Loucy (cell line): ENCODE measurements around the gene RFC5.

Source experiments
- H2AFZ ChIP-seq: fragments of 200-600 bp; sonication (generic); 2 replicates; pipeline ENCODE4 v1.6.0; 2016; ENCODE audit warnings: antibody characterized with exemption, mild to moderate bottlenecking, low read length, moderate library complexity
- H3F3A ChIP-seq: fragments of 200-600 bp; 2 replicates; pipeline ENCODE4 v1.6.0; 2016; ENCODE audit warnings: antibody characterized with exemption, low read depth, mild to moderate bottlenecking
- H3K27me3 ChIP-seq: fragments of 200-600 bp; sonication (generic); 2 replicates; pipeline ENCODE4 v1.6.1; 2014; ENCODE audit warnings: low read length, mild to moderate bottlenecking; ENCODE audit not compliant: insufficient read depth, poor library complexity, severe bottlenecking
- H3K36me3 ChIP-seq: fragments of 200-600 bp; sonication (generic); 2 replicates; pipeline ENCODE4 v1.6.1; 2016; ENCODE audit warnings: low read length; ENCODE audit not compliant: insufficient read depth
- H3K4me1 ChIP-seq: fragments of 200-600 bp; sonication (generic); 2 replicates; pipeline ENCODE4 v1.5.1; 2014; ENCODE audit warnings: low read length, mild to moderate bottlenecking; ENCODE audit not compliant: insufficient read depth, poor library complexity, severe bottlenecking
- H3K4me2 ChIP-seq: fragments of 200-600 bp; sonication (generic); 2 replicates; pipeline ENCODE4 v1.6.0; 2014; ENCODE audit warnings: antibody characterized with exemption, low read length, low read depth, mild to moderate bottlenecking; ENCODE audit not compliant: poor library complexity, severe bottlenecking
- H3K4me3 ChIP-seq: fragments of 200-600 bp; sonication (generic); 2 replicates; pipeline ENCODE4 v1.5.1; 2014; ENCODE audit warnings: low read length, mild to moderate bottlenecking, mixed read lengths; ENCODE audit not compliant: poor library complexity, severe bottlenecking
- H3K79me2 ChIP-seq: fragments of 200-600 bp; sonication (generic); 2 replicates; pipeline ENCODE4 v1.6.1; 2014; ENCODE audit warnings: low read length; ENCODE audit not compliant: insufficient read depth
- H3K9ac ChIP-seq: fragments of 200-600 bp; sonication (generic); 2 replicates; pipeline ENCODE4 v1.6.0; 2014; ENCODE audit warnings: mild to moderate bottlenecking, low read depth, low read length, moderate library complexity; ENCODE audit not compliant: poor library complexity, severe bottlenecking
- H3K9me2 ChIP-seq: fragments of 200-600 bp; sonication (generic); replicated peaks from 2 replicates; pipeline ENCODE4 v1.6.1; 2016; ENCODE audit warnings: low read depth, low read length, mixed read lengths
- H3K9me3 ChIP-seq: fragments of 200-600 bp; sonication (generic); 2 replicates; pipeline ENCODE4 v1.6.1; 2014; ENCODE audit warnings: mild to moderate bottlenecking, antibody characterized with exemption, low read length, low read depth; ENCODE audit not compliant: insufficient read depth
- H4K20me1 ChIP-seq: fragments of 200-600 bp; sonication (generic); 2 replicates; pipeline ENCODE4 v1.6.0; 2014; ENCODE audit warnings: antibody characterized with exemption, low read length, mild to moderate bottlenecking; ENCODE audit not compliant: insufficient read depth, poor library complexity, severe bottlenecking
- EZH2phosphoT487 ChIP-seq: fragments of 200-600 bp; IDR thresholded peaks from 2 replicates; pipeline ENCODE4 v1.6.1; 2018; ENCODE audit warnings: antibody characterized with exemption, mild to moderate bottlenecking, moderate library complexity, borderline replicate concordance
- TF ChIP-seq, protein P1 (sequence below): fragments of 200-600 bp; sonication (generic); conservative IDR thresholded peaks from 2 replicates; pipeline ENCODE4 v1.5.1; 2014; ENCODE audit warnings: mild to moderate bottlenecking, antibody characterized with exemption, low read length

Gene RFC5

DNA sequence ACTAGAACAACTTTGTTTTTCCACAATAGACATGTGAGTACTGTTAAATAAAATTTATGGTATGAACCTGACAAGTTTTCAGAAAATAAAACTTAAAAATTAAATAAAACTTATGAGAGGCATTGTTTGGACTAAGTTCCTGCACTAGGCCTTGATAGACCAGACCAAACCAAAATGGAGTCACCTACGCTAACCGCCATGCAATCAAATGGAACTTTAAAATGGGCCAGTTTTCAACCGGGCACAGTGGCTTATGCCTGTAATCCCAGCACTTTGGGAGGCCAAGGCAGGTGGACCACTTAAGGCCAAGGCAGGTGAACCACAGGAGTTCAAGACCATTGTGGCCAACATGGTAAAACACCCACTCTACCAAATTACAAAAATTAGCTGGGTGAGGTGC, 5.1 kb upstream of the RFC5 start:
- H3K4me3 ChIP-seq, result no peak overlapping the region
- TF ChIP-seq, protein P1, sequence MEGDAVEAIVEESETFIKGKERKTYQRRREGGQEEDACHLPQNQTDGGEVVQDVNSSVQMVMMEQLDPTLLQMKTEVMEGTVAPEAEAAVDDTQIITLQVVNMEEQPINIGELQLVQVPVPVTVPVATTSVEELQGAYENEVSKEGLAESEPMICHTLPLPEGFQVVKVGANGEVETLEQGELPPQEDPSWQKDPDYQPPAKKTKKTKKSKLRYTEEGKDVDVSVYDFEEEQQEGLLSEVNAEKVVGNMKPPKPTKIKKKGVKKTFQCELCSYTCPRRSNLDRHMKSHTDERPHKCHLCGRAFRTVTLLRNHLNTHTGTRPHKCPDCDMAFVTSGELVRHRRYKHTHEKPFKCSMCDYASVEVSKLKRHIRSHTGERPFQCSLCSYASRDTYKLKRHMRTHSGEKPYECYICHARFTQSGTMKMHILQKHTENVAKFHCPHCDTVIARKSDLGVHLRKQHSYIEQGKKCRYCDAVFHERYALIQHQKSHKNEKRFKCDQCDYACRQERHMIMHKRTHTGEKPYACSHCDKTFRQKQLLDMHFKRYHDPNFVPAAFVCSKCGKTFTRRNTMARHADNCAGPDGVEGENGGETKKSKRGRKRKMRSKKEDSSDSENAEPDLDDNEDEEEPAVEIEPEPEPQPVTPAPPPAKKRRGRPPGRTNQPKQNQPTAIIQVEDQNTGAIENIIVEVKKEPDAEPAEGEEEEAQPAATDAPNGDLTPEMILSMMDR, result no peak
- TF ChIP-seq EZH2phosphoT487, result no peak
- no peaks in the 10 kb centered on the region for H3K9me2 ChIP-seq
- H3K27me3 ChIP-seq, result no peaks in the 10 kb centered on the region
- H3K9me3 ChIP-seq, result no peaks in the 10 kb centered on the region
- H4K20me1 ChIP-seq, result no peaks in the 10 kb centered on the region
- H3F3A ChIP-seq, result no peaks in the 10 kb centered on the region
- H3K36me3 ChIP-seq, result no peaks in the 10 kb centered on the region
- H3K79me2 ChIP-seq, result no peaks in the 10 kb centered on the region
- no peak overlapping the region for H3K4me2 ChIP-seq
- no peak overlapping the region for H3K9ac ChIP-seq
- H2AFZ ChIP-seq, result no peak overlapping the region
- H3K4me1 ChIP-seq, result no peaks in the 10 kb centered on the region

- no peak overlapping the region for H3K4me2 ChIP-seq
- no peaks in the 10 kb centered on the region for H3K27me3 ChIP-seq
- no peaks in the 10 kb centered on the region for H3K9me3 ChIP-seq
- H3K9ac ChIP-seq, result no peak overlapping the region
- H3K36me3 ChIP-seq, result no peaks in the 10 kb centered on the region
- no peak overlapping the region for H3K4me3 ChIP-seq
- peaks cover 4% of the 10 kb centered on the region for H3K79me2 ChIP-seq
- no peaks in the 10 kb centered on the region for H3K9me2 ChIP-seq
- H3K4me1 ChIP-seq, result peaks cover 3% of the 10 kb centered on the region
- TF ChIP-seq EZH2phosphoT487, result no peak
- TF ChIP-seq, protein P1, result no peak
- peaks cover 3% of the 10 kb centered on the region for H4K20me1 ChIP-seq
- H2AFZ ChIP-seq, result no peak overlapping the region
- no peaks in the 10 kb centered on the region for H3F3A ChIP-seq
These were observed 4.5 kb upstream of the RFC5 start for GRCh38 chr12:118011961-118012360.

GRCh38 chr12:118013283-118013682, 3.2 kb upstream of the RFC5 start:
- Histone ChIP-seq H2AFZ (no peak overlapping the region), H3K4me3 (no peak overlapping the region), H3K9me3 (no peaks in the 10 kb centered on the region)

More at GRCh38 chr12:118013283-118013682, 3.2 kb upstream of the RFC5 start:
- Histone ChIP-seq H3K4me1 (peaks cover 17% of the 10 kb centered on the region), H3K9ac (no peak overlapping the region), H3K4me2 (no peak overlapping the region), H3K27me3 (no peaks in the 10 kb centered on the region), H4K20me1 (peaks cover 16% of the 10 kb centered on the region), H3K9me2 (no peaks in the 10 kb centered on the region), H3F3A (no peaks in the 10 kb centered on the region), H3K36me3 (no peaks in the 10 kb centered on the region), H3K79me2 (peaks cover 17% of the 10 kb centered on the region)
- TF ChIP-seq, protein P1, result no peak
- no peak for TF ChIP-seq EZH2phosphoT487
